ENCODE data around the gene SCAMP3. TPM values are rescaled to one million over a fixed set of nuclear protein-coding genes. Genes with fewer than 3 reads are reported as not detected.

The SCAMP3 gene
- total and polyA plus RNA-seq, 2 of the 4 experiments (the other 2 are of a cell fraction) = 30.5 to 118 TPM

DNA sequence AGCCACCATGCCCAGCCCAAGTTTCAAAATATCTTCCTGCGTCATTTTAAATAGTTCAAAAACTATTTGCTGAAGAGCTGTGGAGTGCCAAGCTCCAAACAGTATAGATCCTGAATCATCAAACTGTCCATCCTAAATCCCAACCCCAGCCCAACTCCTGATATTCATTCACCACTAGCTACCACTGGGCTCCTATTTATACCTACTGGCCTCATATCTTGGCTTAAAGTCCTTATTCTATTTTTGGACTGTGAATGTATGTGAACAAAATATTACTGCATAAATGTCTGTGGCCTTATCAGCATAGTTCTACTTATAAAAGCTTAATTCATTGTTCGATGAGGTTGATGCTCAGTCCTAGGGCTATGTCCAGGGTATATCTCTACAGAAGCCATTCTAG lies 5.2 kb upstream of the SCAMP3 start:
- no peak overlapping the region for H2BK5ac ChIP-seq (ENCODE audit: low read depth, low read length, poor library complexity, severe bottlenecking)
- no peak overlapping the region for H3K27ac ChIP-seq (ENCODE audit: insufficient read depth, low read length)
- H3K4me1 ChIP-seq (ENCODE audit: control insufficient read depth, insufficient read depth, low read length) = no peaks in the 10 kb centered on the region
- ATAC-seq (ENCODE audit: low read depth) (no peak), DNase-seq (no peak)
- no peak overlapping the region for H4K91ac ChIP-seq (ENCODE audit: insufficient read depth, low read depth, low read length)
- no CpG with 5 or more reads among the region's 2 CpGs for WGBS, 2 experiments (ENCODE audit: extremely low coverage in 2 of 2, insufficient read length in 1 of 2)
- no peaks in the 10 kb centered on the region for H3K9me3 ChIP-seq (ENCODE audit: control insufficient read depth, insufficient read depth, low read length)
- no peak overlapping the region for H3K56ac ChIP-seq (ENCODE audit: extremely low read depth, insufficient read depth, low read length)
- peaks cover 8% of the 10 kb centered on the region; the same call in 1 of the 2 replicates for H4K20me1 ChIP-seq (ENCODE audit: insufficient read depth, low read length)
- no peak overlapping the region for H4K8ac ChIP-seq (ENCODE audit: low read depth in 2 of 2, low read length in 2 of 2)
- no peak overlapping the region for H4K5ac ChIP-seq (ENCODE audit: low read depth, low read length)
- H2BK20ac ChIP-seq (ENCODE audit: low read depth, low read length) = no peak overlapping the region
- no peak overlapping the region for H3K23ac ChIP-seq (ENCODE audit: low read depth, low read length)
- dilution Hi-C loops (cut with HindIII; ENCODE audit: low sequenced_read_pairs, unreplicated experiment) = no loop called here
- H3K4me3 ChIP-seq (ENCODE audit: insufficient read depth, low read depth, low read length) = no peak overlapping the region
- H3K36me3 ChIP-seq (ENCODE audit: control insufficient read depth, insufficient read depth, low read length) = peaks cover 58% of the 10 kb centered on the region
- H2AK9ac ChIP-seq (replicated peaks; ENCODE audit: low read depth, low read length, poor library complexity) = no peak overlapping the region
- TF ChIP-seq USF2 (IDR thresholded peaks at IDR 0.05; ENCODE audit: low read depth, low read length) (no peak), POLR2A (IDR thresholded peaks at IDR 0.05; ENCODE audit: low read depth, low read length) (no peak), FOS (IDR thresholded peaks at IDR 0.05; ENCODE audit: low read depth, low read length) (no peak), RAD21 (IDR thresholded peaks at IDR 0.05; ENCODE audit: low read length) (no peak), MAZ (IDR thresholded peaks at IDR 0.05; ENCODE audit: borderline replicate concordance, low read depth, low read length) (no peak), BHLHE40 (IDR thresholded peaks at IDR 0.05; ENCODE audit: low read depth, low read length) (no peak), SMC3 (IDR thresholded peaks at IDR 0.05; ENCODE audit: low read depth, low read length) (no peak), RCOR1 (IDR thresholded peaks at IDR 0.05; ENCODE audit: insufficient replicate concordance, low read length) (no peak), MXI1 (IDR thresholded peaks at IDR 0.05; ENCODE audit: borderline replicate concordance, low read depth, low read length) (no peak), MAFK (IDR thresholded peaks at IDR 0.05; ENCODE audit: low read depth, low read length) (no peak), CEBPB (IDR thresholded peaks at IDR 0.05; ENCODE audit: low read depth, low read length) (no peak), NFE2L2 (IDR thresholded peaks at IDR 0.05; ENCODE audit: low read depth, low read length) (no peak), RFX5 (IDR thresholded peaks at IDR 0.05; ENCODE audit: low read depth, low read length) (no peak), CHD1 (IDR thresholded peaks at IDR 0.05; ENCODE audit: low read depth, low read length) (no peak)
- TF ChIP-seq, protein P1, sequence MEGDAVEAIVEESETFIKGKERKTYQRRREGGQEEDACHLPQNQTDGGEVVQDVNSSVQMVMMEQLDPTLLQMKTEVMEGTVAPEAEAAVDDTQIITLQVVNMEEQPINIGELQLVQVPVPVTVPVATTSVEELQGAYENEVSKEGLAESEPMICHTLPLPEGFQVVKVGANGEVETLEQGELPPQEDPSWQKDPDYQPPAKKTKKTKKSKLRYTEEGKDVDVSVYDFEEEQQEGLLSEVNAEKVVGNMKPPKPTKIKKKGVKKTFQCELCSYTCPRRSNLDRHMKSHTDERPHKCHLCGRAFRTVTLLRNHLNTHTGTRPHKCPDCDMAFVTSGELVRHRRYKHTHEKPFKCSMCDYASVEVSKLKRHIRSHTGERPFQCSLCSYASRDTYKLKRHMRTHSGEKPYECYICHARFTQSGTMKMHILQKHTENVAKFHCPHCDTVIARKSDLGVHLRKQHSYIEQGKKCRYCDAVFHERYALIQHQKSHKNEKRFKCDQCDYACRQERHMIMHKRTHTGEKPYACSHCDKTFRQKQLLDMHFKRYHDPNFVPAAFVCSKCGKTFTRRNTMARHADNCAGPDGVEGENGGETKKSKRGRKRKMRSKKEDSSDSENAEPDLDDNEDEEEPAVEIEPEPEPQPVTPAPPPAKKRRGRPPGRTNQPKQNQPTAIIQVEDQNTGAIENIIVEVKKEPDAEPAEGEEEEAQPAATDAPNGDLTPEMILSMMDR (conservative IDR thresholded peaks at IDR 0.05; ENCODE audit: low read depth, low read length) = no peak
- TF ChIP-seq, protein P2, sequence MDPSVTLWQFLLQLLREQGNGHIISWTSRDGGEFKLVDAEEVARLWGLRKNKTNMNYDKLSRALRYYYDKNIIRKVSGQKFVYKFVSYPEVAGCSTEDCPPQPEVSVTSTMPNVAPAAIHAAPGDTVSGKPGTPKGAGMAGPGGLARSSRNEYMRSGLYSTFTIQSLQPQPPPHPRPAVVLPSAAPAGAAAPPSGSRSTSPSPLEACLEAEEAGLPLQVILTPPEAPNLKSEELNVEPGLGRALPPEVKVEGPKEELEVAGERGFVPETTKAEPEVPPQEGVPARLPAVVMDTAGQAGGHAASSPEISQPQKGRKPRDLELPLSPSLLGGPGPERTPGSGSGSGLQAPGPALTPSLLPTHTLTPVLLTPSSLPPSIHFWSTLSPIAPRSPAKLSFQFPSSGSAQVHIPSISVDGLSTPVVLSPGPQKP (IDR thresholded peaks at IDR 0.05; ENCODE audit: borderline replicate concordance, low read depth, low read length) = no peak
- no peak overlapping the region for H2BK15ac ChIP-seq (ENCODE audit: low read depth, low read length)
- no peak overlapping the region for H3K14ac ChIP-seq (replicated peaks; ENCODE audit: low read depth, low read length)
- H3K27me3 ChIP-seq (ENCODE audit: control insufficient read depth, insufficient read depth, low read length) = no peaks in the 10 kb centered on the region
- intact Hi-C loops (cut with micrococcal nuclease) = no loop called here
- ChIA-PET CTCF (interaction anchor here (0.6 to 1.2 kb wide), 3 partner anchors 16 to 307 kb away, joined by 3 read pairs; no protein-coding TSS in a partner anchor), POLR2A (ENCODE audit: unreplicated experiment) (no interaction called here)
- no peak overlapping the region for H3K18ac ChIP-seq (ENCODE audit: low read depth, low read length)
- no peak overlapping the region for H3K4me2 ChIP-seq (ENCODE audit: low read depth, low read length)
- H2BK120ac ChIP-seq (ENCODE audit: low read depth, low read length) = no peak overlapping the region
- H3K9ac ChIP-seq (ENCODE audit: low read depth, low read length) = no peak overlapping the region
- H2AK5ac ChIP-seq (ENCODE audit: low read depth, low read length) = no peak overlapping the region
- H3K9me1 ChIP-seq (ENCODE audit: insufficient read depth, low read length) = peaks cover 8% of the 10 kb centered on the region
- H2AFZ ChIP-seq (replicated peaks; ENCODE audit: low read length, poor library complexity) = no peak overlapping the region
- no TSS peak for BruUV-seq (replicated peaks)
- in situ Hi-C loops (cut with MboI; ENCODE audit: low sequenced_read_pairs) = no loop called here
- peaks cover 28 to 46% of the 10 kb centered on the region in 2 experiments for H3K79me1 ChIP-seq (ENCODE audit: low read depth in 1 of 2, low read length in 2 of 2)
- H3K4ac ChIP-seq (ENCODE audit: low read depth, low read length) = no peak overlapping the region
